Osteocyte (in vitro differentiated cells): Measurements from ENCODE around the gene TMEM37. TPM values are rescaled to one million over a fixed set of nuclear protein-coding genes. Genes with fewer than 3 reads are reported as not detected.
A peak's percentile ranks its signal among the peaks of the same experiment; 100 is the strongest.

Experiments
- DNase-seq: peaks from one replicate; pipeline ENCODE4 v3.0.0; 2021; ENCODE audit warnings: mixed read lengths; ENCODE audit not compliant: unreplicated experiment; ENCODE audit errors: extremely low spot score
- H3K27ac Mint-ChIP-seq: one replicate; pipeline ENCODE4 v1.8.0; 2021; ENCODE audit warnings: mild to moderate bottlenecking, mixed read lengths; ENCODE audit not compliant: unreplicated experiment
- H3K27me3 Mint-ChIP-seq: one replicate; pipeline ENCODE4 v1.8.0; 2021; ENCODE audit warnings: mixed read lengths; ENCODE audit not compliant: unreplicated experiment
- H3K36me3 Mint-ChIP-seq: one replicate; pipeline ENCODE4 v1.8.0; 2021; ENCODE audit warnings: mixed read lengths; ENCODE audit not compliant: unreplicated experiment
- H3K4me1 Mint-ChIP-seq: one replicate; pipeline ENCODE4 v1.8.0; 2021; ENCODE audit warnings: mixed read lengths; ENCODE audit not compliant: unreplicated experiment
- H3K4me3 Mint-ChIP-seq: one replicate; pipeline ENCODE4 v1.8.0; 2021; ENCODE audit warnings: mild to moderate bottlenecking, moderate library complexity, mixed read lengths; ENCODE audit not compliant: unreplicated experiment
- H3K9me3 Mint-ChIP-seq: one replicate; pipeline ENCODE4 v1.8.0; 2021; ENCODE audit warnings: mixed read lengths; ENCODE audit not compliant: unreplicated experiment
- total RNA-seq: library from RNA; stranded (reverse); gene quantifications from 2 replicates; pipeline ENCODE4 v1.2.1, GENCODE V29; 2021
- TF ChIP-seq, protein P1 (sequence below): fragments of 200-600 bp; sonication (generic); IDR thresholded peaks from 2 replicates; pipeline ENCODE4 v1.5.0; 2021; ENCODE audit warnings: antibody characterized with exemption, mild to moderate bottlenecking, moderate library complexity

The TMEM37 gene
- total RNA-seq, 1 donor from 2014 or later = 0.40 TPM

- DNase-seq = peak; percentile 54
- no peaks in the 10 kb centered on the region for H3K36me3 Mint-ChIP-seq
- TF ChIP-seq, protein P1, sequence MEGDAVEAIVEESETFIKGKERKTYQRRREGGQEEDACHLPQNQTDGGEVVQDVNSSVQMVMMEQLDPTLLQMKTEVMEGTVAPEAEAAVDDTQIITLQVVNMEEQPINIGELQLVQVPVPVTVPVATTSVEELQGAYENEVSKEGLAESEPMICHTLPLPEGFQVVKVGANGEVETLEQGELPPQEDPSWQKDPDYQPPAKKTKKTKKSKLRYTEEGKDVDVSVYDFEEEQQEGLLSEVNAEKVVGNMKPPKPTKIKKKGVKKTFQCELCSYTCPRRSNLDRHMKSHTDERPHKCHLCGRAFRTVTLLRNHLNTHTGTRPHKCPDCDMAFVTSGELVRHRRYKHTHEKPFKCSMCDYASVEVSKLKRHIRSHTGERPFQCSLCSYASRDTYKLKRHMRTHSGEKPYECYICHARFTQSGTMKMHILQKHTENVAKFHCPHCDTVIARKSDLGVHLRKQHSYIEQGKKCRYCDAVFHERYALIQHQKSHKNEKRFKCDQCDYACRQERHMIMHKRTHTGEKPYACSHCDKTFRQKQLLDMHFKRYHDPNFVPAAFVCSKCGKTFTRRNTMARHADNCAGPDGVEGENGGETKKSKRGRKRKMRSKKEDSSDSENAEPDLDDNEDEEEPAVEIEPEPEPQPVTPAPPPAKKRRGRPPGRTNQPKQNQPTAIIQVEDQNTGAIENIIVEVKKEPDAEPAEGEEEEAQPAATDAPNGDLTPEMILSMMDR = no peak
- peaks cover 15% of the 10 kb centered on the region for H3K4me1 Mint-ChIP-seq
- no peaks in the 10 kb centered on the region for H3K9me3 Mint-ChIP-seq
- H3K4me3 Mint-ChIP-seq = no peak overlapping the region
- H3K27ac Mint-ChIP-seq = no peak overlapping the region
- H3K27me3 Mint-ChIP-seq = peaks cover 24% of the 10 kb centered on the region
These were observed 56.0 kb downstream of the TMEM37 start for GRCh38 chr2:119487434-119488244.

Other genes with a start within 250 kb of the TMEM37 start
- gene STEAP3, start 208.0 kb upstream of the TMEM37 start, total RNA-seq = 19.3 and 22.7 TPM in 2 replicates
- 11.1 and 11.5 TPM in 2 replicates for gene C2orf76, start 65.0 kb upstream of the TMEM37 start, total RNA-seq
- 57.7 and 59.2 TPM in 2 replicates for gene DBI, start 64.9 kb upstream of the TMEM37 start, total RNA-seq
- not detected in 2 replicates for gene SCTR, start 92.6 kb downstream of the TMEM37 start, total RNA-seq
- gene CFAP221, start 112.6 kb downstream of the TMEM37 start, total RNA-seq = not detected in 2 replicates
- gene TMEM177, start 247.3 kb downstream of the TMEM37 start, total RNA-seq = 7.4 and 7.6 TPM in 2 replicates